GM18502 (cell line): ENCODE measurements around the gene EMP2.
"Not testable (repeated sequence)": the region's sequence is repeated elsewhere in the genome, so short reads cannot be mapped to it uniquely, and the experiment has no call there.

Experiments
- ATAC-seq: cut with Tn5 transposase; IDR thresholded peaks from one replicate; pipeline ENCODE4 v1.9.1; 2021; ENCODE audit warnings: mild to moderate bottlenecking; ENCODE audit not compliant: unreplicated experiment, poor library complexity

The EMP2 gene

DNA sequence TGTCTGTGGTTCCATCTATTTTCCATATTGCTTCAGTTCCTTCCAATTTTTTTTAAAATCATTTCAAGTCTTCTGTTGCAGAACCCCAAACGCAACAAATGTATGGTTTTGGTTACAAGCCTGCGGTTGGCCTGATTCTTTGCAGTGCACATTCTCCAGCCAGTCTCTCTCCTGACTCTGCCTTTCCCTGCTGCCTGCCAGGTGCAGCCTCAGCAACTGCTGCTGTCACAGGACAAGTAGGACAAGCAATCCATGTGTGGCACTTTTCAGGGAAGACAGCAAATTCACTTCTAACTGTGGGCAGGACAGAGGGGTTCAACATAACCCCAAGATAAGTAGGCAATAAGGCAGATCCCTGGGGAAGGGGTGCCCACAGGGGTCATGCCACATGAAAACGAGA, 24.2 kb downstream of the EMP2 start:
- ATAC-seq, result no peak

GRCh38 chr16:10554569-10554968, 25.8 kb downstream of the EMP2 start:
- ATAC-seq, result no peak

DNA sequence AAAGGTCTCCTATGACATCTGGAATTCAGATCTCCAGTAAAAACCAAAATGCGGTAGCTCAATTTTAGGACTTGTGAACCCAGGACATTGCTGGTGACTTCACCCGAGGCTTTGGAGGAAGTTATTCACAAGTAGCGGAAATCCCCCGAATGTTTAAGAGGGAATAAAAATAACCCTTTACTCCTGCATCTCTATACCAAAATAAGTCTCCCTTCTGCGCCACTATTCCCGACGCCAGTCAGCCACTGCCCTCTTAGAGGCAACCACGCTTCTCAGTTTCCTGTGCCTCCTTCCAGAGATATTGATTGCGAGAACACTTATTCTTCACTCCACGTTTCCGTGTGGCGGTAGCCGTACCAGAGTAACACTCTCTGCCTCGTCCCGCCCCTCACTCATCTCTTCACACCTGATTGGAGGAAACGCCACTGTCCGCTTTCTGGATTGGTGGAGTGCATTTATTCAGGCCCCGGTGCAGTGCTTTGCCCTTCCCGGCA, 27.4 kb downstream of the EMP2 start:
- ATAC-seq, result peak; percentile 91

DNA sequence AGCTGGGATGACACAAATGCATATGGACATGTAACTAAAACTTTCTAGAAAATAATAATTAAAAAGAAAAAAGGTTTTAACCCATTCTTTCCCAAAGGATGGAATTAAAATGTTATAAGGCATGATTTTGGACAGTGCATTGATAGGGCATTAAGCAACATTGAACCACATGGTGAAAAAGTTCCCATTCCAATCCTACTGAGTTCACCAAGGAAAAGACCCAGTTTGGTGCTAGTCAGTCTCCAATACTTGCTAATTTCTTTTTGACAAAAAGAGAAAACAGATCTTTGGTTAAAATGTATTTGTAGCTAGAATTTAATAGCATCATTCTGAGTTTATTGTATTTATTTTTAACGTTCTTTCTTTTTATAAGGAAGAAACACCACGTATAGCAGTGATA, 28.1 kb downstream of the EMP2 start:
- ATAC-seq, result no peak

- no peak for ATAC-seq
Measured at GRCh38 chr16:10551881-10552280, 28.5 kb downstream of the EMP2 start.

DNA sequence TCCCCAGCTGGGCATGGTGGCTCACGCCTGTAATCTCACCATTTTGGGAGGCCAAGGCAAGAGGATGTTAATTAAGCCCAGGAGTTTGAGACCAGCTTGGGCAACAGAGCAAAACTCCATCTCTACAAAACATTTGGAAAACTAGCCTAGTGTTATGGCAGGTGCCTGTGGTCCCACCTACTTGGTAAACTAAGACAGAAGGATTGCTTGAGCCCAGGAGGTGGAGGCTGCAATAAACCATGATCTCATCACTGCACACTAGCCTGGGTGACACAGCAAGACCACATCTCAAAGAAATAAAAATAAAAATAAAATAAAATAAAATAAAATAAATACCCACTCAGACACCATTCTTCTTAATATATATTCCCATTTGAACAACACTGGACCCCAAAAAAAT, 32.0 kb downstream of the EMP2 start:
- ATAC-seq, result no peak

DNA sequence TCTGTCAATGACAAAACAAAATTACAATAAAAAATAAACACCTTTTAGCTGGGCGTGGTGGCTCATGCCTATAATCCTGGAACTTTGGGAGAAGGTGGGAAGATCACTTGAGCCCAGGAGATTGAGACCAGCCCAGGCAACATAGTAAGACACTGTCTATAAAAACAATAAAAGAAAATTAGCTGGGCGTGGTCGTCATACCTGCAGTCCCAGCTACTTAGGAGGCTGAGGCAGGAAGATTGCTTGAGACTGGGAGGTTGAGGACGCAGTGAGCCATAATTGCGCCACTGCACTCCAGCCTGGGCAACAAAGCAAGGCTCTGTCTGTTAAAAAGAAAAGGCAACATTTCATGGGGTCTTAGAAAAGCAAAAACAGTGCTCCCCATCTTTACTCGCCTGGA, 32.7 kb downstream of the EMP2 start:
- no peak for ATAC-seq

GRCh38 chr16:10543231-10543977, 37.0 kb downstream of the EMP2 start:
- ATAC-seq, result no peak

- no peak for ATAC-seq
Measured at GRCh38 chr16:10541366-10541765, 39.0 kb downstream of the EMP2 start.

- no peak for ATAC-seq
Measured at GRCh38 chr16:10539793-10540192, 40.6 kb downstream of the EMP2 start.

- no peak for ATAC-seq
Measured at GRCh38 chr16:10539236-10539635, 41.2 kb downstream of the EMP2 start.

GRCh38 chr16:10538583-10538982, 41.8 kb downstream of the EMP2 start:
- ATAC-seq, result no peak

- ATAC-seq, result no peak
Measured at GRCh38 chr16:10537946-10538345, 42.5 kb downstream of the EMP2 start.

- no peak for ATAC-seq
Measured at GRCh38 chr16:10536814-10537389, 43.5 kb downstream of the EMP2 start.

DNA sequence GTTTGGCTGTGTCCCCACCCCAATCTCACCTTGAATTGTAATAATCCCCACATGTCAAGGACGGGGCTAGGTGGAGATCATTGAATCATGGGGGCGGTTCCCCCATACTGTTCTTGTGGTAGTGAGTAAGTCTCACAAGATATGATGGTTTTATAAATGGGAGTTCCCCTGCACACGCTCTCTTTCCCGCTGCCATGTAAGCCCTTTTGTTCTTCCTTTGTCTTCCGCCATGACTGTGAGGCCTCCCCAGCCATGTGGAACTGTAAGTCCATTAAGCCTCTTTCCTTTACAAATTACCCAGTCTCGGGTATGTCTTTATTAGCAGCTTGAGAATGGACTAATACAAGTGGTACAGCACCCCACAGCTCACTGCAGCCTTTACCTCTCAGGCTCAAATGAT, 44.1 kb downstream of the EMP2 start:
- ATAC-seq, result not testable (repeated sequence)

- no peak for ATAC-seq
Measured at GRCh38 chr16:10535461-10535860, 44.9 kb downstream of the EMP2 start.

DNA sequence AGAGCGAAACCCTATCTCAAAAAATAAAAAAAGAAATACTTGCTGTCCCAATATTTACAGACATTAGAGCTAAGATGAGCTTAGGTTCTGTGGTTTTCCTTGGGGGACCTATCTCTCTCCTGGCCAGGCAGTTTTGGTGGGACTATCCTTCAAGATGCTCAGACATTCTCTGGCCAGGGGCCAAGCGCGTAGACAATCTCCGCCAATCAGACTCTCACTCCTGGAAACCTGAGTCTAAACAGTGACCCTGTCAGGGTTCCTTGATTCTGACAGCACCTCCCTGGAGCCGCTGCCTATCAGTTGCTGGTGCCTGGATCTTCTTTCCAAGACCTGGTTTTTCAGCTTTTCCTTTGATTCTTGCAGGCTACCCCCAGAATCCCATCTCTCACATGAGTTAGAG, 45.6 kb downstream of the EMP2 start:
- ATAC-seq, result no peak

GRCh38 chr16:10533612-10534011, 46.8 kb downstream of the EMP2 start:
- ATAC-seq, result not testable (repeated sequence)

- no peak for ATAC-seq
Measured at GRCh38 chr16:10531582-10531981, 48.8 kb downstream of the EMP2 start.

DNA sequence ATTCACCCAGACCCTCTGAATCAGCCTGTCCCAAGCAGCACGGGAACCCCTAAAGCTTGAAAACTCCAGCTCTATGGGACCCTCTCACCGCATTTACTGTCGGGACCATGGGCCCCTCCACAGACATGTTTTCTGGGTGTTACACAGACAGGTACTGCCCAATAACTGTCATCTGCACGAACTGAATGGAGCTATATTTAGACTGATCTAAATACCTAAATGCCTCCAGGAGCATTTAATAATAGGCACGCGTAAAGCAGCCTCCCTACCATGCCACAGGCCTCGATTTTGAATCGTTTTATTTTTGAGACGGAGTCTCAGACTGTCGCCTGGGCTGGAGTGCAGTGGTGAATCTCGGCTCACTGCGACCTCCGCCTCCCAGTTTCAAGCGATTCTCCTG, 49.7 kb downstream of the EMP2 start:
- ATAC-seq, result no peak

DNA sequence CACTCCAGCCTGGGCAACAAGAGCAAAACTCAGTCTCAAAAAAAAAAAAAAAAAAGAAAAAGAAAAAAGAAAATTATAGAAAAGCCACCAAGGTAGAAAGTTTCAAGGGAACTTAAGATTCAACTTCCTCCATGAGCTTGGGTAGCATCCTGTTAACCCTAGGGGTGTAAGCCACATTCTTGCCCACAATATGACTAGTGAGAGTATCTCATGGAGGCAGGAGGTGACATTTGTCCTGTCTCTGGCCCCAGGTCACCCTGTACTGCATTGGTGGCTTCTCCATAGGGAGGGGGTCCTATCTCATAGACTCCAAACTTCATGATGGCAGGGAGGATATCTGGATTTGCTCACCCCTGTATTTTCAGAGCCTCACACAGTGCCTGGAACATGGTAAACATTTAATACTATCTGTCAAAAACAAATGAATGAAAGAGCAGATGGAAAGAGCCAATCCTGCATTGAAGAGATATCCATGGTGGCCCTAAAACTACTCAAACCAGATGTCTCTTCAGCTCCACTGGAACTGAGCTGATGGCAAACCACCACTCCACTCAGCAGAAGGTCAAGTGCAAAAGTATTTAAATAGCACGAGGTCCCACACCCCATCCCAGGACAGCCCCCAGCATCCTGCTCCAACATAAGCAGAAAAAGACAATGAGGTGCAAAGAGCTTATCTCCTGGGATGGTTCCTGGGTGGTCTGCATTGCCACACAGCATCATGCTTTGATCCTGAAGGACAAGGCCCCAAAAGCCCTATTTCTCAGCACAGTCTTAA, 50.3 kb downstream of the EMP2 start:
- ATAC-seq, result no peak
